Kidney epithelial cell (primary cell): Measurements from ENCODE around the gene NCKAP5L. TPM values are rescaled to one million over a fixed set of nuclear protein-coding genes. Genes with fewer than 3 reads are reported as not detected.
"Not testable (repeated sequence)": the region's sequence is repeated elsewhere in the genome, so short reads cannot be mapped to it uniquely, and the experiment has no call there.

ENCODE experiments used
- DNase-seq: peaks from one replicate; pipeline ENCODE4 v3.0.0-alpha.2; 2010; ENCODE audit warnings: low read depth
- H3K27me3 ChIP-seq: 2 replicates; pipeline ENCODE4 v1.6.0; 2011; ENCODE audit warnings: low read length; ENCODE audit not compliant: control insufficient read depth, insufficient read depth
- H3K36me3 ChIP-seq: 2 replicates; pipeline ENCODE4 v1.5.1; 2011; ENCODE audit warnings: low read length; ENCODE audit not compliant: control insufficient read depth, insufficient read depth
- H3K4me3 ChIP-seq: 2 replicates; pipeline ENCODE4 v1.5.1; 2011; ENCODE audit warnings: low read depth, mild to moderate bottlenecking, control low read depth, low read length
- CTCF ChIP-seq: IDR thresholded peaks from 2 replicates; pipeline ENCODE4 v1.5.1; 2011; ENCODE audit warnings: mild to moderate bottlenecking, moderate library complexity, low read length, control low read depth, inconsistent platforms; ENCODE audit not compliant: insufficient read depth, poor library complexity, severe bottlenecking
- total RNA-seq: library from RNA; depleted of rRNA; stranded (reverse); fragments of >200 nt; gene quantifications from 2 replicates; pipeline ENCODE4 v1.2.3, GENCODE V29; 2015

Gene NCKAP5L
- total RNA-seq, 1 donor from 2014 or later = 24.1 TPM

- no peaks in the 10 kb centered on the region for H3K36me3 ChIP-seq
- no peak for TF ChIP-seq CTCF
- H3K4me3 ChIP-seq = no peak overlapping the region
- H3K27me3 ChIP-seq = peaks cover 13% of the 10 kb centered on the region
- DNase-seq = no peak
These were observed 45.2 kb upstream of the NCKAP5L start for GRCh38 chr12:49873361-49873934.

GRCh38 chr12:49872781-49873181, 44.6 kb upstream of the NCKAP5L start:
- TF ChIP-seq CTCF = no peak
- H3K4me3 ChIP-seq = no peak overlapping the region
- DNase-seq = no peak
- no peaks in the 10 kb centered on the region for H3K36me3 ChIP-seq
- H3K27me3 ChIP-seq = peaks cover 16% of the 10 kb centered on the region

- Histone ChIP-seq H3K36me3 (no peaks in the 10 kb centered on the region), H3K4me3 (no peak overlapping the region), H3K27me3 (peaks cover 19% of the 10 kb centered on the region)
- no peak for TF ChIP-seq CTCF
- no peak for DNase-seq
These were observed 44.2 kb upstream of the NCKAP5L start for GRCh38 chr12:49872381-49872780.

GRCh38 chr12:49871811-49872251, 43.6 kb upstream of the NCKAP5L start:
- H3K36me3 ChIP-seq, H3K4me3 ChIP-seq, DNase-seq: not testable (repeated sequence)
- H3K27me3 ChIP-seq = peaks cover 15% of the 10 kb centered on the region

- peaks cover 14% of the 10 kb centered on the region for H3K27me3 ChIP-seq
- no peak overlapping the region for H3K4me3 ChIP-seq
- TF ChIP-seq CTCF = no peak
- no peak for DNase-seq
- no peaks in the 10 kb centered on the region for H3K36me3 ChIP-seq
These were observed 43.0 kb upstream of the NCKAP5L start for GRCh38 chr12:49871263-49871561.

- no peak for DNase-seq
These were observed 42.5 kb upstream of the NCKAP5L start for GRCh38 chr12:49870501-49871262.

More at GRCh38 chr12:49870501-49871262, 42.5 kb upstream of the NCKAP5L start:
- Histone ChIP-seq H3K4me3 (no peak overlapping the region), H3K36me3 (no peaks in the 10 kb centered on the region), H3K27me3 (peaks cover 15% of the 10 kb centered on the region)
- TF ChIP-seq CTCF = no peak
